Neural cell (in vitro differentiated cells): ENCODE data around the gene TMEM201. TPM values are rescaled to one million over a fixed set of nuclear protein-coding genes. Genes with fewer than 3 reads are reported as not detected.

Source experiments
- H2AFZ ChIP-seq: fragments of 200-600, 300-800 bp; sonication (generic), shearing (Covaris generic); 2 replicates; pipeline ENCODE4 v1.6.0; 2014; ENCODE audit warnings: low read depth, mild to moderate bottlenecking, antibody characterized with exemption, low read length, moderate library complexity
- H3F3A ChIP-seq: fragments of 200-600 bp; shearing (Covaris generic); 2 replicates; pipeline ENCODE4 v1.6.1; 2016; ENCODE audit warnings: mild to moderate bottlenecking, moderate library complexity, mixed read lengths, antibody characterized with exemption, low read length; ENCODE audit not compliant: insufficient read depth, poor library complexity, severe bottlenecking
- H3K27ac ChIP-seq: fragments of 200-600, 300-800 bp; sonication (generic), shearing (Covaris generic); 2 replicates; pipeline ENCODE4 v1.5.1; 2014; ENCODE audit warnings: mild to moderate bottlenecking, low read length, moderate library complexity
- H3K27me3 ChIP-seq: fragments of 300-800, 200-600 bp; sonication (generic), shearing (Covaris generic); 2 replicates; pipeline ENCODE4 v1.6.0; 2014; ENCODE audit warnings: mild to moderate bottlenecking, low read depth, low read length, moderate library complexity; ENCODE audit not compliant: insufficient read depth
- H3K36me3 ChIP-seq: fragments of 300-800, 200-600 bp; sonication (generic), shearing (Covaris generic); 2 replicates; pipeline ENCODE4 v1.5.1; 2014; ENCODE audit warnings: mild to moderate bottlenecking, antibody characterized with exemption, low read length, moderate library complexity; ENCODE audit not compliant: insufficient read depth
- H3K4me2 ChIP-seq: fragments of 300-800, 200-600 bp; sonication (generic), shearing (Covaris generic); 2 replicates; pipeline ENCODE4 v1.6.0; 2014; ENCODE audit warnings: mild to moderate bottlenecking, low read length
- H3K4me3 ChIP-seq: fragments of 300-800, 200-600 bp; sonication (generic), shearing (Covaris generic); 2 replicates; pipeline ENCODE4 v1.5.1; 2014; ENCODE audit warnings: mild to moderate bottlenecking, low read length, moderate library complexity
- H3K79me2 ChIP-seq: fragments of 200-600 bp; shearing (Covaris generic); replicated peaks from 2 replicates; pipeline ENCODE4 v1.6.0; 2014; ENCODE audit warnings: mild to moderate bottlenecking, low read length, moderate library complexity; ENCODE audit not compliant: insufficient read depth
- H3K9ac ChIP-seq: fragments of 300-800, 200-600 bp; sonication (generic), shearing (Covaris generic); 2 replicates; pipeline ENCODE4 v1.6.1; 2016; ENCODE audit warnings: mild to moderate bottlenecking, low read length, mixed read lengths
- H3K9me2 ChIP-seq: fragments of 200-600 bp; shearing (Covaris generic); 2 replicates; pipeline ENCODE4 v1.6.1; 2016; ENCODE audit warnings: mild to moderate bottlenecking, low read length, mixed read lengths; ENCODE audit not compliant: insufficient read depth
- H3K9me3 ChIP-seq: fragments of 200-600, 300-800 bp; sonication (generic), shearing (Covaris generic); 2 replicates; pipeline ENCODE4 v1.6.1; 2016; ENCODE audit warnings: mild to moderate bottlenecking, mixed run types, low read length, moderate library complexity, mixed read lengths
- H4K20me1 ChIP-seq: fragments of 200-600 bp; shearing (Covaris generic); 2 replicates; pipeline ENCODE4 v1.6.1; 2016; ENCODE audit warnings: mild to moderate bottlenecking, mixed run types; ENCODE audit not compliant: insufficient read depth
- EP300 ChIP-seq: fragments of 450-650 bp; conservative IDR thresholded peaks from 2 replicates; pipeline ENCODE4 v1.6.1; 2014; ENCODE audit warnings: antibody characterized with exemption, mild to moderate bottlenecking, moderate library complexity; ENCODE audit not compliant: poor library complexity, severe bottlenecking
- EZH2 ChIP-seq: fragments of 200-600, 300-800 bp; shearing (Covaris generic), sonication (generic); IDR thresholded peaks from 2 replicates; pipeline ENCODE4 v1.6.1; 2014; ENCODE audit warnings: antibody characterized with exemption, low read length, borderline replicate concordance, mild to moderate bottlenecking; ENCODE audit not compliant: insufficient read depth, poor library complexity, severe bottlenecking
- MXI1 ChIP-seq: fragments of 450-650 bp; conservative IDR thresholded peaks from 2 replicates; pipeline ENCODE4 v1.6.1; 2014; ENCODE audit warnings: antibody characterized with exemption, mild to moderate bottlenecking; ENCODE audit not compliant: poor library complexity, severe bottlenecking
- POLR2AphosphoS5 ChIP-seq: IDR thresholded peaks from 2 replicates; pipeline ENCODE4 v1.6.1; 2012
- RAD21 ChIP-seq: fragments of 450-650 bp; conservative IDR thresholded peaks from 2 replicates; pipeline ENCODE4 v1.6.1; 2014; ENCODE audit warnings: antibody characterized with exemption, mild to moderate bottlenecking, moderate library complexity
- SMC3 ChIP-seq: fragments of 450-650 bp; conservative IDR thresholded peaks from 2 replicates; pipeline ENCODE4 v1.6.1; 2014; ENCODE audit warnings: antibody characterized with exemption, mild to moderate bottlenecking, moderate library complexity; ENCODE audit not compliant: poor library complexity
- TAF1 ChIP-seq: IDR thresholded peaks from 2 replicates; pipeline ENCODE4 v1.6.1; 2012; ENCODE audit warnings: low read depth
- polyA plus RNA-seq: library from polyadenylated mRNA; depleted of rRNA; stranded (reverse); fragments of >200 nt; gene quantifications from 2 replicates; pipeline ENCODE4 v1.2.3, GENCODE V29; 2014
- TF ChIP-seq, protein P1 (sequence below): IDR thresholded peaks from 2 replicates; pipeline ENCODE4 v1.6.1; 2012; ENCODE audit warnings: borderline replicate concordance
- TF ChIP-seq, protein P2 (sequence below): fragments of 450-650 bp; IDR thresholded peaks from 2 replicates; pipeline ENCODE4 v1.5.1; 2014; ENCODE audit warnings: antibody characterized with exemption, mild to moderate bottlenecking, moderate library complexity; ENCODE audit not compliant: poor library complexity, severe bottlenecking

Gene TMEM201
- polyA plus RNA-seq, 1 donor from 2014 or later: 7.3 TPM

- no peaks in the 10 kb centered on the region for H4K20me1 ChIP-seq
- H2AFZ ChIP-seq: no peak overlapping the region
- TF ChIP-seq, protein P1, sequence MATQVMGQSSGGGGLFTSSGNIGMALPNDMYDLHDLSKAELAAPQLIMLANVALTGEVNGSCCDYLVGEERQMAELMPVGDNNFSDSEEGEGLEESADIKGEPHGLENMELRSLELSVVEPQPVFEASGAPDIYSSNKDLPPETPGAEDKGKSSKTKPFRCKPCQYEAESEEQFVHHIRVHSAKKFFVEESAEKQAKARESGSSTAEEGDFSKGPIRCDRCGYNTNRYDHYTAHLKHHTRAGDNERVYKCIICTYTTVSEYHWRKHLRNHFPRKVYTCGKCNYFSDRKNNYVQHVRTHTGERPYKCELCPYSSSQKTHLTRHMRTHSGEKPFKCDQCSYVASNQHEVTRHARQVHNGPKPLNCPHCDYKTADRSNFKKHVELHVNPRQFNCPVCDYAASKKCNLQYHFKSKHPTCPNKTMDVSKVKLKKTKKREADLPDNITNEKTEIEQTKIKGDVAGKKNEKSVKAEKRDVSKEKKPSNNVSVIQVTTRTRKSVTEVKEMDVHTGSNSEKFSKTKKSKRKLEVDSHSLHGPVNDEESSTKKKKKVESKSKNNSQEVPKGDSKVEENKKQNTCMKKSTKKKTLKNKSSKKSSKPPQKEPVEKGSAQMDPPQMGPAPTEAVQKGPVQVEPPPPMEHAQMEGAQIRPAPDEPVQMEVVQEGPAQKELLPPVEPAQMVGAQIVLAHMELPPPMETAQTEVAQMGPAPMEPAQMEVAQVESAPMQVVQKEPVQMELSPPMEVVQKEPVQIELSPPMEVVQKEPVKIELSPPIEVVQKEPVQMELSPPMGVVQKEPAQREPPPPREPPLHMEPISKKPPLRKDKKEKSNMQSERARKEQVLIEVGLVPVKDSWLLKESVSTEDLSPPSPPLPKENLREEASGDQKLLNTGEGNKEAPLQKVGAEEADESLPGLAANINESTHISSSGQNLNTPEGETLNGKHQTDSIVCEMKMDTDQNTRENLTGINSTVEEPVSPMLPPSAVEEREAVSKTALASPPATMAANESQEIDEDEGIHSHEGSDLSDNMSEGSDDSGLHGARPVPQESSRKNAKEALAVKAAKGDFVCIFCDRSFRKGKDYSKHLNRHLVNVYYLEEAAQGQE: no peak
- TF ChIP-seq MXI1 (no peak), EP300 (no peak), SMC3 (no peak), POLR2AphosphoS5 (no peak), EZH2 (no peak), TAF1 (no peak), RAD21 (no peak)
- TF ChIP-seq, protein P2, sequence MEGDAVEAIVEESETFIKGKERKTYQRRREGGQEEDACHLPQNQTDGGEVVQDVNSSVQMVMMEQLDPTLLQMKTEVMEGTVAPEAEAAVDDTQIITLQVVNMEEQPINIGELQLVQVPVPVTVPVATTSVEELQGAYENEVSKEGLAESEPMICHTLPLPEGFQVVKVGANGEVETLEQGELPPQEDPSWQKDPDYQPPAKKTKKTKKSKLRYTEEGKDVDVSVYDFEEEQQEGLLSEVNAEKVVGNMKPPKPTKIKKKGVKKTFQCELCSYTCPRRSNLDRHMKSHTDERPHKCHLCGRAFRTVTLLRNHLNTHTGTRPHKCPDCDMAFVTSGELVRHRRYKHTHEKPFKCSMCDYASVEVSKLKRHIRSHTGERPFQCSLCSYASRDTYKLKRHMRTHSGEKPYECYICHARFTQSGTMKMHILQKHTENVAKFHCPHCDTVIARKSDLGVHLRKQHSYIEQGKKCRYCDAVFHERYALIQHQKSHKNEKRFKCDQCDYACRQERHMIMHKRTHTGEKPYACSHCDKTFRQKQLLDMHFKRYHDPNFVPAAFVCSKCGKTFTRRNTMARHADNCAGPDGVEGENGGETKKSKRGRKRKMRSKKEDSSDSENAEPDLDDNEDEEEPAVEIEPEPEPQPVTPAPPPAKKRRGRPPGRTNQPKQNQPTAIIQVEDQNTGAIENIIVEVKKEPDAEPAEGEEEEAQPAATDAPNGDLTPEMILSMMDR: no peak
- no peak overlapping the region for H3K4me3 ChIP-seq
- no peak overlapping the region for H3K27ac ChIP-seq
- no peaks in the 10 kb centered on the region for H3K9me3 ChIP-seq
- no peak overlapping the region for H3K9ac ChIP-seq
- H3K36me3 ChIP-seq: no peaks in the 10 kb centered on the region
- H3K79me2 ChIP-seq: peaks cover 42% of the 10 kb centered on the region
- no peak overlapping the region for H3K4me2 ChIP-seq
- no peaks in the 10 kb centered on the region for H3F3A ChIP-seq
- no peaks in the 10 kb centered on the region for H3K9me2 ChIP-seq
- no peaks in the 10 kb centered on the region for H3K27me3 ChIP-seq
These were observed 7.2 kb downstream of the TMEM201 start for GRCh38 chr1:9595968-9596340.

DNA sequence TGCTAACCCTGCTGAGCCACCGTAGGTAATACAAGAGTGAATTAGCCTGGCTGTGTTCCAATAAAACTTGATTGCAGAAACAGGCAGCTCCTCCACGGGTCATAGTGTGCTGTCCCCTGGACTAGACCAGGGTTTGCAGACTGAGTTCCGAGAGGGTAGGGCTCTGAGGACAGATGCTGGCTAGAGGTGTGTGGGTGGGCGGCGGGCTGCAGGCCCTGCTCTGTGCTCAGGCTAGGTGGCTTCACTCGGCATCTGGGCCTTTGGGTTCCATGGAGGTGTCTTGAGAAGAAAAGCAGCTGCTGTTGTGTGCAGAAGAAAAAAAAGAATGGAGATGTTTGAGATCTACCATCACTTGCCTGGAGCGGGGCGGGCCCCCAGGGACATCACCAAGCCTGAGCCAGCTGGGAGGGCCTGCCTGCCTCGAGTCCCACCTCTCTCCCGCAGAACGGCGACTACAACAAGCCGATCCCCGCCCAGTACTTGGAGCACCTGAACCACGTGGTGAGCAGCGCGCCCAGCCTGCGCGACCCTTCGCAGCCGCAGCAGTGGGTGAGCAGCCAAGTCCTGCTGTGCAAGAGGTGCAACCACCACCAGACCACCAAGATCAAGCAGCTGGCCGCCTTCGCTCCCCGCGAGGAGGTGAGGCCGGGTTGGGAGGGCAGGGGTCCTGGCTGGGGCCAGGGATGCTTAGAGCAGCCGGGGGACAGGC lies 7.9 kb downstream of the TMEM201 start:
- Histone ChIP-seq H4K20me1 (no peaks in the 10 kb centered on the region), H3K4me3 (no peak overlapping the region), H3F3A (no peaks in the 10 kb centered on the region), H3K9me3 (no peaks in the 10 kb centered on the region), H3K9me2 (no peaks in the 10 kb centered on the region), H3K4me2 (no peak overlapping the region), H2AFZ (no peak overlapping the region), H3K79me2 (peaks cover 36% of the 10 kb centered on the region), H3K9ac (no peak overlapping the region), H3K36me3 (no peaks in the 10 kb centered on the region), H3K27me3 (no peaks in the 10 kb centered on the region), H3K27ac (no peak overlapping the region)
- TF ChIP-seq, protein P2: no peak
- no peak for TF ChIP-seq MXI1
- no peak for TF ChIP-seq POLR2AphosphoS5
